Fibroblast of lung (primary cell): ENCODE measurements around the gene MRPS34. TPM values are rescaled to one million over a fixed set of nuclear protein-coding genes. Genes with fewer than 3 reads are reported as not detected.

ENCODE experiments used
- DNase-seq, 2 donors: peaks; one replicate each; pipeline versions ENCODE4 v3.0.0 to v3.0.0-alpha.2; 2010; ENCODE audit warnings: low read depth in 2 of 2
- H2AFZ ChIP-seq: 2 replicates; pipeline ENCODE4 v1.5.1; 2012; ENCODE audit warnings: low read length, control low read depth, inconsistent platforms
- H3K27ac ChIP-seq: 2 replicates; pipeline ENCODE4 v1.5.1; 2011; ENCODE audit warnings: low read length, control low read depth; ENCODE audit not compliant: insufficient read depth
- H3K27me3 ChIP-seq: 2 replicates; pipeline ENCODE4 v1.5.1; 2011; ENCODE audit warnings: mild to moderate bottlenecking, low read length; ENCODE audit not compliant: control insufficient read depth, insufficient read depth
- H3K36me3 ChIP-seq: 2 replicates; pipeline ENCODE4 v1.5.1; 2011; ENCODE audit warnings: low read length; ENCODE audit not compliant: control insufficient read depth, insufficient read depth
- H3K4me1 ChIP-seq: 2 replicates; pipeline ENCODE4 v1.5.1; 2011; ENCODE audit warnings: low read length; ENCODE audit not compliant: control insufficient read depth, insufficient read depth; ENCODE audit errors: extremely low read depth
- H3K4me2 ChIP-seq: 2 replicates; pipeline ENCODE4 v1.5.1; 2011; ENCODE audit warnings: low read length, control low read depth; ENCODE audit not compliant: insufficient read depth; ENCODE audit errors: extremely low read depth
- H3K4me3 ChIP-seq, 4 experiments: fragments of 200-600 bp in 1 of 4; sonication (generic) in 1 of 4; replicated peaks in 1 of 4; 2 replicates each; pipeline ENCODE4 v1.5.1; 2011 to 2016; ENCODE audit warnings: low read length in 4 of 4, low read depth in 3 of 4, mild to moderate bottlenecking in 3 of 4, control low read depth in 2 of 4, inconsistent platforms in 1 of 4, mixed read lengths in 1 of 4; ENCODE audit not compliant: insufficient read depth in 1 of 4; ENCODE audit errors: control extremely low read depth in 1 of 4
- H3K79me2 ChIP-seq: 2 replicates; pipeline ENCODE4 v1.5.1; 2012; ENCODE audit warnings: mild to moderate bottlenecking, low read length, inconsistent platforms; ENCODE audit not compliant: control insufficient read depth, insufficient read depth
- H3K9ac ChIP-seq: 2 replicates; pipeline ENCODE4 v1.5.1; 2011; ENCODE audit warnings: mild to moderate bottlenecking, low read length, control low read depth; ENCODE audit not compliant: insufficient read depth
- H3K9me3 ChIP-seq: 2 replicates; pipeline ENCODE4 v1.5.1; 2012; ENCODE audit warnings: low read depth, low read length; ENCODE audit not compliant: control insufficient read depth, insufficient read depth
- H4K20me1 ChIP-seq: 2 replicates; pipeline ENCODE4 v1.5.1; 2011; ENCODE audit warnings: low read length; ENCODE audit not compliant: control insufficient read depth, insufficient read depth; ENCODE audit errors: extremely low read depth
- CTCF ChIP-seq, 2 donors: IDR thresholded peaks in 1 of 2; conservative IDR thresholded peaks in 1 of 2; 1 replicate in 1 of 2; 2 replicates in 1 of 2; pipeline ENCODE4 v1.5.1; 2011 to 2012; ENCODE audit warnings: low read length in 2 of 2, control low read depth in 1 of 2, inconsistent platforms in 1 of 2, low read depth in 1 of 2, mild to moderate bottlenecking in 1 of 2
- EZH2 ChIP-seq: IDR thresholded peaks from 2 replicates; pipeline ENCODE4 v1.5.1; 2012; ENCODE audit warnings: low read length, control low read depth, mild to moderate bottlenecking; ENCODE audit errors: missing control alignments
- polyA plus RNA-seq, 2 donors: library from polyadenylated mRNA; depleted of rRNA in 1 of 2; stranded (reverse) in 1 of 2; unstranded in 1 of 2; fragments of >200 nt; gene quantifications; 2 replicates each; pipeline ENCODE4 v1.2.1, GENCODE V29; 2011 to 2012; ENCODE audit warnings: missing spikeins in 1 of 2
- total RNA-seq: library from RNA; depleted of rRNA; stranded (reverse); fragments of >200 nt; gene quantifications from 2 replicates; pipeline ENCODE4 v1.2.1, GENCODE V29; 2014

The MRPS34 gene
- total and polyA plus RNA-seq, 2 donors (not counting 1 experiment from before 2014, with no cell fraction given) = 40.1 to 74.3 TPM

GRCh38 chr16:1751946-1752345 is 21.0 kb downstream of the MRPS34 start:
- no peak overlapping the region for H3K9ac ChIP-seq
- no peaks in the 10 kb centered on the region for H4K20me1 ChIP-seq
- no peaks in the 10 kb centered on the region for H3K9me3 ChIP-seq
- H3K27ac ChIP-seq = no peak overlapping the region
- H3K36me3 ChIP-seq = peaks cover 20% of the 10 kb centered on the region
- H2AFZ ChIP-seq = no peak overlapping the region
- no peaks in the 10 kb centered on the region for H3K79me2 ChIP-seq
- no peak overlapping the region for H3K4me3 ChIP-seq
- no peak overlapping the region for H3K4me2 ChIP-seq
- no peak for TF ChIP-seq CTCF (conservative IDR thresholded peaks at IDR 0.05 in 1 of 2, IDR thresholded peaks at IDR 0.05 in 1 of 2; ENCODE audit: low read depth in 1 of 2, low read length in 2 of 2)
- TF ChIP-seq EZH2 = no peak
- H3K27me3 ChIP-seq = no peaks in the 10 kb centered on the region
- no peak for DNase-seq
- H3K4me1 ChIP-seq = no peaks in the 10 kb centered on the region

GRCh38 chr16:1749152-1750117 is 23.5 kb downstream of the MRPS34 start:
- H3K27me3 ChIP-seq = no peaks in the 10 kb centered on the region
- H3K79me2 ChIP-seq = no peaks in the 10 kb centered on the region
- H3K4me1 ChIP-seq = no peaks in the 10 kb centered on the region
- TF ChIP-seq CTCF (conservative IDR thresholded peaks at IDR 0.05 in 1 of 2, IDR thresholded peaks at IDR 0.05 in 1 of 2; ENCODE audit: low read depth in 1 of 2, low read length in 2 of 2) = no peak
- no peak for TF ChIP-seq EZH2
- DNase-seq = peak in 1 of 2 donors; percentile 35
- H3K4me2 ChIP-seq = no peak overlapping the region
- peaks cover 22% of the 10 kb centered on the region for H3K36me3 ChIP-seq
- H3K9ac ChIP-seq = no peak overlapping the region
- H3K9me3 ChIP-seq = no peaks in the 10 kb centered on the region
- no peak overlapping the region for H2AFZ ChIP-seq
- H3K27ac ChIP-seq = no peak overlapping the region
- no peak overlapping the region for H3K4me3 ChIP-seq
- H4K20me1 ChIP-seq = no peaks in the 10 kb centered on the region

GRCh38 chr16:1747934-1748333 is 25.0 kb downstream of the MRPS34 start:
- H3K36me3 ChIP-seq = peaks cover 28% of the 10 kb centered on the region
- H3K79me2 ChIP-seq = no peaks in the 10 kb centered on the region
- H3K4me3 ChIP-seq = no peak overlapping the region
- DNase-seq = no peak
- H3K27me3 ChIP-seq = no peaks in the 10 kb centered on the region
- H2AFZ ChIP-seq = no peak overlapping the region
- H3K4me1 ChIP-seq = no peaks in the 10 kb centered on the region
- no peaks in the 10 kb centered on the region for H3K9me3 ChIP-seq
- H3K4me2 ChIP-seq = no peak overlapping the region
- no peak overlapping the region for H3K9ac ChIP-seq
- no peak for TF ChIP-seq EZH2
- TF ChIP-seq CTCF (conservative IDR thresholded peaks at IDR 0.05 in 1 of 2, IDR thresholded peaks at IDR 0.05 in 1 of 2; ENCODE audit: low read depth in 1 of 2, low read length in 2 of 2) = no peak
- no peak overlapping the region for H3K27ac ChIP-seq
- no peaks in the 10 kb centered on the region for H4K20me1 ChIP-seq
